ENCODE measurements around the gene LYRM7.
"Not testable (repeated sequence)": the region's sequence is repeated elsewhere in the genome, so short reads cannot be mapped to it uniquely, and the experiment has no call there.

LYRM7 gene

DNA sequence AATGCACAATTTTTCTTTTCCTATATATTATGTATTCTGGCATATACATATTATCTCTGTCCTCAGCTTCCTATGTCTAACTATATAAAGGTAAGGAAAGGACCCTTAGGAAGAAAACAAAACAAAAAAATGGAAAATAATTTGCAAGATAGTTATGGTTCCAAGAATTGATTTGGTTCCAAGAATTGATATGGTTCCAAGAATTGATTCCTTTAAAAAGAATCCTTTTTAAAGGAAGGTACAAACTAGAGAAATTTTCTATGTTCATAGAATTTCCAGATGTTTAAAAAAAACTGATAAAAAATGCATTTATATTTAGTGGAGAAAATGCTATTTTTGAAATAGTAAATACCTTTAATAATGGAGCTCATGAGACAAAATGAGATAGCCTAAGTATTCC is 12.1 kb downstream of the LYRM7 start:
- TF ChIP-seq ZFX (IDR thresholded peaks at IDR 0.05; ENCODE audit: borderline replicate concordance) (no peak), CTCF (IDR thresholded peaks at IDR 0.05) (no peak)
- H3K27ac ChIP-seq = no peak overlapping the region

DNA sequence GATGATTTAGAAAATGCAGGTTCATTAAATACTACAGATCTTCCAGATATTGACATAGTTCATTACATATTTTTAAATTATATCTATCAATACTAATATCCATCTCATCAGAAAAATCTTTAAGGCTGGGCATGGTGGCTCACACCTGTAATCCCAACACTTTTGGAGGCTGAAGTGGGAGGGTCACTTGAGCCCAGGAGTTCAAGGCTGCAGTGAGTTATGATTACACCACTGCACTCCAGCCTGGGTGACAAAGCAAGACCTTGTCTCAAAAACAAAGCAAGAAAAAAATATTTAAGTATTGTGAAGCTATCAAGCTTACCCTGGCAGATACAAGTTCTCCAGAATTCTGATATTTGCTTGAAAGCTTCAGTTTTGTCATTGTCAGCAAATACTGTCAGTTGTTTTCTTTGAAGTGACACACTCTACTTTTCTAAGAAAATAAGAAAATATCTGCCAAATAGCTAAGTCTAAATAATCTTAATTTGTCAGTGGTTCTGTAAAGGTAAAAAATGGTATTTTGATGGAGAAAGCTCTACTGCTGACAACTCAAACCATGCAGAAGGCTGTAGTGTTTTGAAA is 14.9 kb downstream of the LYRM7 start:
- TF ChIP-seq CTCF (IDR thresholded peaks at IDR 0.05) = no peak
- TF ChIP-seq ZFX (IDR thresholded peaks at IDR 0.05; ENCODE audit: borderline replicate concordance) = no peak
- no peak overlapping the region for H3K27ac ChIP-seq

DNA sequence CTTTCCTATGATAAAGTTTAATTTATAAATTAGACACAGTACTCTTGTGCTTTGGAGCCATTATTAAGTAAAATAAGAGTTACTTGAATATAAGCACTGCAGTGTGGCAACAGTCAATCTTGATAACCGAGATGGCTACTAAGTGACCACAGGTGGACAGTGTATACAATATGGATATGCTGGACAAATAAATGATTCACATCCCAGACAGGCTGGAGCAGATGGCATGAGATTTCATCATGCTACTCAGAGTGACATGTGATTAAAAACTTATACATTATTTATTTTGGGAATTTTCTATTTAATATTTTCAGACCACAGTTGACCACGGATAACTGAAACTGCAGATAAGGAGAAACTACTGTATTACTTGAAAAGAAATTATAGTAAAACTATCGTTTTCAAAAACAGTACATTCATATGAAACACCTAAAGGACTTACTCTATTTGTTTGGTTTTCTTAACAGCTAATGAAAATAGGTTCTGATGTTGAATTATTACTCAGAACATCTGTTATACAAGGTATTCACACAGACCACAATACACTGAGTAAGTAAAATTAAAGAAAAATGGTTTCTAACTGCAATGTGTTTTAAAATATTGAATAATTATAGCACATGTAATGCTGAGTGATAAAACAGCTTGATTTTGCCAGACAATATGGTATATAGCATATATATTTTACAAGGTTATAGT is 16.0 kb downstream of the LYRM7 start:
- TF ChIP-seq ZFX (IDR thresholded peaks at IDR 0.05; ENCODE audit: borderline replicate concordance) = no peak
- TF ChIP-seq CTCF (IDR thresholded peaks at IDR 0.05) = no peak
- H3K27ac ChIP-seq = no peak overlapping the region

- H3K27ac ChIP-seq = no peak overlapping the region
- TF ChIP-seq CTCF (IDR thresholded peaks at IDR 0.05) (no peak), ZFX (IDR thresholded peaks at IDR 0.05; ENCODE audit: borderline replicate concordance) (no peak)
These were observed 22.4 kb downstream of the LYRM7 start for GRCh38 chr5:131193106-131193505.

- H3K27ac ChIP-seq = not testable (repeated sequence)
These were observed 23.2 kb downstream of the LYRM7 start for GRCh38 chr5:131193897-131194296.

GRCh38 chr5:131194725-131195124 is 24.0 kb downstream of the LYRM7 start:
- H3K27ac ChIP-seq = no peak overlapping the region
- TF ChIP-seq ZFX (IDR thresholded peaks at IDR 0.05; ENCODE audit: borderline replicate concordance) = no peak
- TF ChIP-seq CTCF (IDR thresholded peaks at IDR 0.05) = no peak

DNA sequence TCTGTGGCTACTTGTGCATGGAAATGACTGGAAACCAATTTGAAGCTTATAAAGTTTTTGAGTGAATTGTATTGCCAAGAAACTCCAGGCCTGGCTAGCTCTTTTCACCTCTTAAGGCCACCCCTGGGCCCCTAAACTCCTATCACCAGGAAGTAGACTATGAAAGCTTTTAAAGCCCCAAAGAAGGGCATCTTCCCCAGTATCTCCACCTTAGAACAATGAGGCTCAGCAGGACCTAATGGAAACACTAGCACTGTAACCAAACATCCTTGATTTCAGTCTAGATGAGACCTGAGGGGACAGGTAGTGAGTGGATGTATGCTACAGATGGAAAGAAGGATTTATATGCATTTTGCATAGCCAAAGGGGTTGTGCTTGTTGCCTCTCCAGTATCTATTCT is 25.0 kb downstream of the LYRM7 start:
- no peak overlapping the region for H3K27ac ChIP-seq
- no peak for TF ChIP-seq ZFX (IDR thresholded peaks at IDR 0.05; ENCODE audit: borderline replicate concordance)
- TF ChIP-seq CTCF (IDR thresholded peaks at IDR 0.05) = no peak

GRCh38 chr5:131196331-131196730 is 25.6 kb downstream of the LYRM7 start:
- no peak overlapping the region for H3K27ac ChIP-seq
- TF ChIP-seq ZFX (IDR thresholded peaks at IDR 0.05; ENCODE audit: borderline replicate concordance) (no peak), CTCF (IDR thresholded peaks at IDR 0.05) (no peak)

All from 22Rv1 (cell line).